ENCODE measurements around the gene GRIA4.

GRCh38 chr11:106014035-106014434 lies 404.2 kb downstream of the GRIA4 start:
- TF ChIP-seq CTCF (IDR thresholded peaks at IDR 0.05) = no peak
- no peak for TF ChIP-seq POLR2A (IDR thresholded peaks at IDR 0.05)
- TF ChIP-seq EP300 (IDR thresholded peaks at IDR 0.05) = no peak
- TF ChIP-seq POLR2AphosphoS5 (IDR thresholded peaks at IDR 0.05) = no peak

Measured in upper lobe of left lung (tissue), 4 donors.